K562 (cell line): ENCODE results near the gene RNF39. TPM values are rescaled to one million over a fixed set of nuclear protein-coding genes. Genes with fewer than 3 reads are reported as not detected.

Experiments used
- ARID3B ChIP-seq: fragments of 250-450 bp; sonication (Bioruptor Pico); IDR thresholded peaks from 2 replicates; pipeline ENCODE4 v1.4.0; 2020; ENCODE audit warnings: borderline replicate concordance
- CCAR2 ChIP-seq: fragments of 200-400 bp; formaldehyde crosslinking; IDR thresholded peaks from 2 replicates; pipeline ENCODE4 v1.6.1; 2017; ENCODE audit warnings: mild to moderate bottlenecking, low read depth, low read length
- CLOCK ChIP-seq: fragments of 250-450 bp; sonication (Bioruptor Pico); IDR thresholded peaks from 2 replicates; pipeline ENCODE4 v1.4.0; 2020; ENCODE audit warnings: mild to moderate bottlenecking, moderate library complexity, borderline replicate concordance
- COPS2 ChIP-seq: fragments of 450-650 bp; conservative IDR thresholded peaks from 2 replicates; pipeline ENCODE4 v1.6.1; 2016; ENCODE audit warnings: mild to moderate bottlenecking, moderate library complexity
- ESRRA ChIP-seq: fragments of 450-650 bp; IDR thresholded peaks from 2 replicates; pipeline ENCODE4 v1.6.1; 2014; ENCODE audit warnings: low read depth, mild to moderate bottlenecking, moderate library complexity, borderline replicate concordance
- FOXA1 ChIP-seq: fragments of 450-650 bp; IDR thresholded peaks from 2 replicates; pipeline ENCODE4 v1.6.1; 2016; ENCODE audit warnings: mild to moderate bottlenecking, borderline replicate concordance
- ILF3 ChIP-seq: fragments of 450-650 bp; IDR thresholded peaks from 2 replicates; pipeline ENCODE4 v1.6.1; 2018; ENCODE audit warnings: antibody characterized with exemption, mild to moderate bottlenecking, moderate library complexity, borderline replicate concordance
- MEF2D ChIP-seq: conservative IDR thresholded peaks from 2 replicates; pipeline ENCODE4 v1.6.1; 2016; ENCODE audit warnings: low read depth, missing genetic modification characterization, missing compliant biosample characterization
- MTF1 ChIP-seq: fragments of 250-450 bp; sonication (Bioruptor Pico); IDR thresholded peaks from 2 replicates; pipeline ENCODE4 v1.9.0; 2021; ENCODE audit warnings: moderate library complexity, mild to moderate bottlenecking, inconsistent platforms, borderline replicate concordance
- POLR3A ChIP-seq: IDR thresholded peaks from 2 replicates; pipeline ENCODE4 v1.6.1; 2011; ENCODE audit warnings: borderline replicate concordance, mild to moderate bottlenecking, moderate library complexity; ENCODE audit not compliant: insufficient read length, insufficient read depth; ENCODE audit errors: extremely low read depth
- RNF2 ChIP-seq: sonication (generic); IDR thresholded peaks from 2 replicates; pipeline ENCODE4 v1.6.1; 2016
- RREB1 ChIP-seq: fragments of 250-450 bp; sonication (Bioruptor Pico); IDR thresholded peaks from 2 replicates; pipeline ENCODE4 v1.4.0; 2020
- TFAM ChIP-seq: fragments of 250-450 bp; sonication (Bioruptor Pico); conservative IDR thresholded peaks from 2 replicates; pipeline ENCODE4 v1.5.0; 2021; ENCODE audit warnings: mild to moderate bottlenecking, moderate library complexity
- TFAP4 ChIP-seq: sonication (generic); formaldehyde crosslinking; IDR thresholded peaks from 2 replicates; pipeline ENCODE4 v1.8.0; 2022; ENCODE audit warnings: missing genetic modification reagents, mild to moderate bottlenecking, moderate library complexity, borderline replicate concordance
- ZNF134 ChIP-seq: fragments of 250-450 bp; sonication (Bioruptor Pico); conservative IDR thresholded peaks from 2 replicates; pipeline ENCODE4 v1.4.0; 2020
- polyA plus RNA-seq, 8 experiments: library from polyadenylated mRNA; depleted of rRNA in 4 of 8; stranded (reverse) in 5 of 8; unstranded in 3 of 8; fragments of >200 nt; fragmentation: Nextera tagmentation in 2 of 8; fragmentation: Illumina TruSeq in 1 of 8; extraction: Ambion mirVana in 2 of 8; extraction: Trizol in 1 of 8; gene quantifications; 2 replicates each; pipeline versions ENCODE4 v1.2.1 to v1.2.3, GENCODE V29; 2011 to 2014; ENCODE audit warnings: inconsistent platforms in 1 of 8, missing spikeins in 1 of 8
- total RNA-seq, 7 experiments: library from RNA; depleted of rRNA in 6 of 7; stranded (reverse); fragments of >200 nt in 6 of 7; fragmentation: Illumina TruSeq in 2 of 7; extraction: Trizol in 2 of 7; gene quantifications; 2 replicates each; pipeline versions ENCODE4 v1.2.1 to v1.2.3, GENCODE V29; 2011 to 2021; ENCODE audit warnings: low replicate concordance in 1 of 7

The RNF39 gene
- total and polyA plus RNA-seq, 9 of the 15 experiments (the other 6 are each of a cell fraction or from before 2014, with no cell fraction given), result not detected

GRCh38 chr6:30066577-30067459 is 8.8 kb downstream of the RNF39 start, which contains the start of gene PPP1R11 (continued):
- TF ChIP-seq CCAR2 (no peak; the same call in 1 of the 2 replicates), ILF3 (no peak), ZNF134 (peak; percentile 10; the same call in 1 of the 2 replicates), ESRRA (peak; percentile 70; the same call in 1 of the 2 replicates), ARID3B (peak; percentile 68; the same call in 1 of the 2 replicates), MTF1 (CRISPR knock-in tag) (no peak), TFAP4 (CRISPR knock-in tag) (peak; percentile 96), POLR3A (no peak), RREB1 (CRISPR knock-in tag) (0 out of 2 replicates have a peak, but pooled peaks have one; percentile 49), TFAM (CRISPR knock-in tag) (no peak), MEF2D (tag) (no peak), COPS2 (no peak), FOXA1 (no peak), CLOCK (CRISPR knock-in tag) (no peak), RNF2 (peak; percentile 72; the same call in 1 of the 2 replicates)
